ENCODE measurements around the gene RPL13A. TPM values are rescaled to one million over a fixed set of nuclear protein-coding genes. Genes with fewer than 3 reads are reported as not detected.
A peak's percentile ranks its signal among the peaks of the same experiment; 100 is the strongest.
"Not testable (repeated sequence)": the region's sequence is repeated elsewhere in the genome, so short reads cannot be mapped to it uniquely, and the experiment has no call there.

Gene RPL13A
- polyA plus RNA-seq (ENCODE audit: insufficient read length in 3 of 3), result 1,000 to 10,000 TPM; 2,089 to 2,580 (median 2,270) TPM

DNA sequence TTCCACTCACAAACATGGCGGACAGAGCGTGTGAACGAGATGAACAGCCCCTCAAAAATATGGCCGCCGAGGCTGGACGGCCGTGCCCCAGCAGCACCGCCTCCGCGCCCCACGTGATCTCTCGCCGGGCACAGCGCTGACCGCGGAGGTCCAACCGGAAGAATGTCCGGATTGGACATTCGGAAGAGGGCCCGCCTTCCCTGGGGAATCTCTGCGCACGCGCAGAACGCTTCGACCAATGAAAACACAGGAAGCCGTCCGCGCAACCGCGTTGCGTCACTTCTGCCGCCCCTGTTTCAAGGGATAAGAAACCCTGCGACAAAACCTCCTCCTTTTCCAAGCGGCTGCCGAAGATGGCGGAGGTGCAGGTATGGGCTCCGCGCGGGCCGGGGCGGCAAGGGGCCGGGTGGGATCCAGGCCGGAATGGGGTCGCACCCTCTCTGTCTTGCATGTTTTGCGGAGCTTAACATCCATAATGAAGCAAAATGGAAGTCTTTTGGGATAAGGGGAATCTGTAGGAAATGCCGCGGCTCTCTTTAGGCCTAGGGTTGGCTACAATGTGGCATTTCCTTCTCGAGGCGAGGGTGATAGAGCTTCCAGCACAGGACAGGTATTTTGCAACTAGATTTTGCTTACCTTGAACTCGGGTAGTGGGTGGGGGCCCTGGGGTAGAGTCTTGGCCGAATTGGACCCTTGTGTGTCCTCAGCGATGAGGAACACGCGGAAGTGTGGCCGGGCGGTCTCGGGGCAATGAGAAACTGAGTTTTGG is at the start of gene RPL13A:
Gene RPL13A, plus strand, starts transcription at position 332 of the 769 bp plus-strand sequence. Its CDS starts 22 bp downstream, at position 354.
- DNase-seq (ENCODE audit: low read depth in 3 of 3, low spot score in 2 of 3), result peak; percentile 99 to 100 (median 100)

DNA sequence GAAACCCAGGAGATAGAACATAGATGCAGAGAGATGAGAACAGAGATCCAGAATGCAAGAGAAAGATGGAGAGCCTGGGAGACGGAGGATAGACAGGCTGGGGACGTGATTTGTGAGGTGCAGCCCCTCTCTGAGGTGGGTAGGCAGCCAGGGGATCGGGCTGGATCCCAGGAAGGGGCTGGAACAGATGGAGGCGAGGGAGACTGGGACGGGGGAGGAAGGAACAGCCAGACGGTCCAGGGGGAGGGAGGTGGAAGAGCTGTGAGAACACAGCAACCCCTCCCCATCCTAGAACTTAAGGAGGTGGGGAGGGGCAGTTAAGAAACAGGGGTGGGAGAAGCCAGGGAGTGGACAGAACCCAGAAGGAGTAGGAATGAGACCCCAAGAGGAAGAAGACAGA is 49.1 kb upstream of the RPL13A start:
- no peak for DNase-seq (ENCODE audit: low read depth in 3 of 3, low spot score in 2 of 3)

DNA sequence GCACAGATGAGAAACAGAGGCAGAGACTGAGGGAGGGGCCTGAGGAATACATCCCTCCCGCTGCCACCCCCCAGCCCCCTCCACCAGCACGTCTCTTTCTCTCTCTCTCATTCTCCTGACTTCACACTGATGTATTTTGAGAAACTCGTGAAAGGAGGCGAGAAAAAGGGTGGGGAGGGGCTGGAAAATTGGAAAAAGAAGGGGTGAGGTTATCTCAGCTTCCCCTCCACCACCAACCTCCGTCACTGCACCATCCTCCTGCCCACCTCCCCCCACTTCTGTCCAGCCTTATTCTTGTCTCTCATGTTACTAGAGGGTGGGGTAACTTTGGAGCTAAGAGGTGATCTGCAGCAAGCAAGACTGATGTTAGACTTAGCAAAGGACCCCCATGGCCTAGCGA is 47.6 kb upstream of the RPL13A start:
- DNase-seq (ENCODE audit: low read depth in 3 of 3, low spot score in 2 of 3), result no peak

DNA sequence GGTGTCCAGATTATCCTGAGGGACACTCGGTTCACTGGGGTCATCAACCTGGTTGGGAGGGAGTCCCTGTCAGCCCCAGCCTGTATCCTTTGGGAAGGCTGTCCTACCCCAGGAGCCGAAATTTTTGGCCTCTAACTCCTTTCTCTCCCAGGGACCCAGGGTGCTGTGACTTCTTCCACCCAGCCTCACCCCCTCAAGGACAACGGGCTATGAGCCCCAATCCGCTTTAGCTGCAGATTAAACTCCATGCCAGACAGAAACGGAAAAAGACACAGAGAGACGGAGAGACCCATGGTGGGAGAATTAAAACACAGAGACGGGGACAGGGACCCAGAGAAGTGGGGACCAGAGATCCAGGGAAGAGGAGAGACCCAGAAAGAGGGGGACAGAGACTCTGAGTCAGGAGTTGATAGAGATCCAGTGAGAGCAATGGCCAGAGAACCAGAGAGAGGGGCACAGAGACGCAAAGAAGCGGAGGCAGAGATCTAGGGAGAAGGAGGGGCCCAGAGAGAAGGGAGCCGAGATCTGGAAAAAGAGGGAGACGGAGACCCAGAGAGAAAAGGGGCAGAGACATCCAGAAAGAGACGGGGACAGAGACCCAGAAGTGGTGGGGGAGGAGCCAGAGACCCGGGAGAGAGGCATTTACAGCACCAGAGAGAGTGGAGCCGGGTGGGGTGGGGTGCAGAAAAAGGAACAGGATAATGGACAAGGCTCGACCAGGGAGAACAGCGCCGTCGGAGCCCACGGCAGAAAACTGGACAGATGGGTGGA is 46.8 kb upstream of the RPL13A start:
- no peak for DNase-seq (ENCODE audit: low read depth in 3 of 3, low spot score in 2 of 3)

DNA sequence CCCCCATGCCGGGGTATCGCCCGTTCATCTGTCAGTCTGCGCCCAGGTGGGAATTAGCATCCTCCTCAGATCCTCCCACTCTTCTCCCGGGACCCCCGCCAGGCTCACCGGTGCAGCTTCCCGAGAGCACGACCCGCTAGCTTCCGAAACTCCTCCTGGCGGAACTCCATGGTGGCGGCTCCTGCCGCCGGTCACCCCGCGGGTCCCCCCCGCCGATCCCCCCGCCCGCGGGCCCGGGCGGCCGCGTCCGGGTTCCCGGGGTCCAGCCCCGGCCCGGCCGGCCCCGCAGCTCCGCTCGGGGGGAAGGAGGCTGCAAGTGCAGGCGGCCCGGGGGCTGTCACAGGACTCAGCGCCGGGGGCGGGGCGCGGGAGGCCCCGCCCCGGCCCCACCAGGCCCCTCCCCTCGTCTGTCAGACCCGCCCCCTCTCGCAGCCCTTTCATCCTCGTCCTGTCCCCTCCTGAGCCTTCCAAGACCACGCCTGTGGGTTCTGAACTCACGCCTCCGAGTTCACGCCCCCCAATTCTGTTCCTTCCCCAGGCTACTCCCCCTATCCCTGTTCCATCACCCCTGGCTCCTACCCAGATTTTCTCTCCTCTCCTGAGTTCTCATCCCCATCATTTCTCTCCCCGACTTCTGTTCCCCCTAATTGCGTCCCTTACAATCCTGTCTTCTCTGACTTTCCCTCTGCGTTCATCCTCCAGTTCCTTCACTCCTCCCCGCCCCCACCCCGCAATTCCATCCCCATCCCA is 46.0 kb upstream of the RPL13A start, which contains the start of gene SLC17A7:
Gene SLC17A7, minus strand, starts transcription at position 318 of the 750 bp plus-strand sequence. Its CDS starts 148 bp downstream, at position 170.
- DNase-seq (ENCODE audit: low read depth in 3 of 3, low spot score in 2 of 3), result no peak

DNA sequence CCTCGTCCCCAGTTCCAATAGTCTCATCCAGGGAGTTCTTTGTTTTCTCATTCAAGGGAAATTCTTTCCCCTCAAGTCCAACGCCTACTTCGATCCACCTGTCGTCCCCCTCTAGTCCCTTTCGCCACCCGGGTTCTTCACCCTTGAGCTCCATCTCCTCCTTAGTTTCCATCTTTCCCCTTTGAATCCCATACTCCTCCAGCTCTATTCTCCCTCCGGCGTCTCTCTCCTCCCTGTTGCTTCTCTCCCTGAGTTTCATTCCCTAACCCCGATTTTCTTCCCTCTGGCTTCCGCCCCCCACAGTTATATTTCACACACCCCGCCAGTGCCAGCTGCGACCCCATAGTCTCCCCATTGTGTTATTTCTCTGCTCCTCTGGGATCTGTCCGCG is 45.5 kb upstream of the RPL13A start:
- DNase-seq (ENCODE audit: low read depth in 3 of 3, low spot score in 2 of 3), result no peak

DNA sequence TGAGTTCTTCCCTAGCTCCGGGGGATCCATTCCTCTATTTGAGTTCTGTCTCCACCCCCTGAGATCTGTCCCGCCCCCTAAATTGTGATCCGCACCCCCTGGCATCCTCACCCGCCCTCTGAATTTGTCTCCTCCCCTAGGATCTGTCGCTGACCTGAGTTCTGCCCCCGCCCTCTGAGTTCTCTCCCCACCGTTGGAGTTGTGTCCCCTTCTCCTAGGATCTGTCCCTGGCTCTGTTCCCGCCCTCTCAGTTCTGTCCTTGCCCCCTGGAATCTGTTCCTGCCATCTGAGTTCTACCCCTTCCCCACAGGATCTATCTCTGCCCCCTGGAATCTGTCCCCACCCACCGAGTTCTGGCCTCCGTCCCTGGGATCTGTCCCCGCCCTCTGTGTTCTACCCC is 45.1 kb upstream of the RPL13A start:
- no peak for DNase-seq (ENCODE audit: low read depth in 3 of 3, low spot score in 2 of 3)

DNA sequence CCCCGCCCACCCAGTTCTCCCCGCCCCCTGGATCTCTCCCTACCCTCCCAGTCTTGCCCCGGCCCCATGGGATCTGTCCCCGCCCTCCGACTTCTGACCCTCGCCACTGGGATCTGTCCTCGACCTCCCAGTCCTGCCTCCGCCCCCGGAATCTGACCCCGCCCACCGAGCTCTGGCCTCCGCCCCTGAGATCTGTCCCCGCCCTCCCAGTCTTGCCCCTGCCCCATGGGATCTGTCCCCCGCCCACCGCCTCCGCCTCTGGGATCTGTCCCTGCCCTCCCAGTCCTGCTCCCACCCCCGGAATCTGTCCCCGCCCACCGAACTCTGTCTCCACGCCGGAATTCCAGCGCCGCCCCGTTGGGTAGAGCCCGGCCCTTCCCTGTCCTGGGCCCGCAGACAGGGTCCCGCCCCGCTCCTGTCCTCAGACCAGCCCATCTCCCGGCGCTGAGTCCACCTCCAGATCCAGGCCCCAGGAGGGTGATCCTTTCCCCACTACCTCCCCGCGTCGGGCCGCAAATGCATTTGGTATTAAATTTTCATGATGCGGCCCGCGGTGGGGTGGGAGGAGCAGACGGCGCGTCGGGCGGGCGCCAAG is 44.5 kb upstream of the RPL13A start:
- peak in 1 of 3 donors; percentile 68 for DNase-seq (ENCODE audit: low read depth in 3 of 3, low spot score in 2 of 3)

DNA sequence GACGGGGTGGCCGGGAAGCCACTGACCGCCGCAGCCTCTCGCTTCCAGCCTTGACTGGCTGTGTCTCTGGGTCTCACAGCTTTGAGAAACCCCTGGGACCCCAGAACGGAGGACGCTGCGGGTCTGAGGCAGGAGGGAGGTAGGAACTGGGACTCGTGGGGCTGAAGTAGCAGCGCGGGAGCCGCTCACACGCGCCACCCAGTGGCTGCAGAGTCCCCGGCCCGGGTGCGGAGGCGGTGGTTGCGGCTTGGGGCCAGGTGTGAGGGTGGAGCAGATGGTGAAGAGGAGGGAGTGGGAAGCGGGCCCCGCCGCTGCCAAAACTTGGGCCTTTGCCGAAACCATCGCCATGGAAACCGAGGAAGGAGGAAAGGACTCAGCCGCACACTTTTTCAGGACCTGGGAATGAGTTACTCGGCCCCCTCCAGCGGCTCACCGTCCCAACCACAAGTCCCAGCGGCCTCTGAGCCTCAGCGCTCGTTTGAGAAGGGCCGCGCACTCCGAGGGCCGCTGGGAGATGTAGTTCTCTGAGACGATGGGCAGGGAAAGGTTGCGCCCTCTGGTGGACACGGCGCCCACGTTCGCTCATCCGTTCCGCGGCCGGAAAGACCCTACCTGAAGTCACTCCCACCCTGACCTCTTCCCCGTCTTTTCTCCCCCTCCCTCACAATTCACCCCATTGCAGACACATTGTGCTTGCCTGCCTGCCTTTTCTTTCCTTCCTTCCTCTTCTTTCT is 43.9 kb upstream of the RPL13A start:
- DNase-seq (ENCODE audit: low read depth in 3 of 3, low spot score in 2 of 3), result peak in 2 of 3 donors; percentile 91 to 92

DNA sequence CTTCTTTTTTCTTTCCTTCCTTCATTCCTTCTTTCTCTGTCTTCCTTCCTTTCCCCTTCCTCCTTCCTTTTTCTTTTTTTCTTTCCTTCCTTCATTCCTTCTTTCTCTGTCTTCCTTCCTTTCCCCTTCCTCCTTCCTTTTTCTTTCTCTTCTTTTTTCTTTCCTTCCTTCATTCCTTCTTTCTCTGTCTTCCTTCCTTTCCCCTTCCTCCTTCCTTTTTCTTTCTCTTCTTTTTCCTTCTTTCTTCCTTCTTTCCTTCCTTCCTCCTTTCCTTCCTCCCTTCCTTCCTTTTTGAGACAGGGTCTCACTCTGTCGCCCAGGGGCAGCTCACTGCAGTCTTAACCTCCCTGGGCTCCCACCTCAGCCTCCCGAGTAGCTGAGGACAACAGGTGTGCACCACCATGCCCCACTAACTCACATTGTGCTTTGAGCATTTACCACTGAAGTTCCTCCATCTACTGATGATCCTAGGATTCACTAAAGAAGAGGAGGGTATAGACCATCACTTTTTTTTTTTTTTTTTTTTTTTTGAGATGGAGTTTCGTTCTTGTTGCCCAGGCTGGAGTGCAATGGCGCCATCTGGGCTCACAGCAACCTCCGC is 43.2 kb upstream of the RPL13A start:
- DNase-seq (ENCODE audit: low read depth in 3 of 3, low spot score in 2 of 3), result not testable (repeated sequence)

DNA sequence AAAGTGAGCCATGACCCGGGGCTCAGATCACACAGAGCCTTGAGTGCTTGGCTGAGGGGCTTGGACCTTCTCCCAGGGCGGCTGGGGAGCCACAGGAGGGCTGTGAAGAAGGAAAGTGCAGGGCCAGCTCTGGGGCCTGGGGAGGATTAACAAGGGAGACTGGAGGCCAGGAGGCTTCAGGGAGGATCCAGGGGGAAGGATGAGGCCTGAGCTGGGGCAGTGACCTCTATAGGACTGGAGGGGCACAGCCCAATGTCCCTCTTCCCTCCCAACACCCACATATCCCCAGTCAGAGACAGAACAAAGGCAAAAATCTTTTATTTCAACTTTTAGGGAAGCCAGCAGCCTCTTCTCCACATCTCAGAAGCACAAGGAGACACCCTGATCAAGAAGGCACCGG is 41.4 kb upstream of the RPL13A start:
- DNase-seq (ENCODE audit: low read depth in 3 of 3, low spot score in 2 of 3), result no peak

DNA sequence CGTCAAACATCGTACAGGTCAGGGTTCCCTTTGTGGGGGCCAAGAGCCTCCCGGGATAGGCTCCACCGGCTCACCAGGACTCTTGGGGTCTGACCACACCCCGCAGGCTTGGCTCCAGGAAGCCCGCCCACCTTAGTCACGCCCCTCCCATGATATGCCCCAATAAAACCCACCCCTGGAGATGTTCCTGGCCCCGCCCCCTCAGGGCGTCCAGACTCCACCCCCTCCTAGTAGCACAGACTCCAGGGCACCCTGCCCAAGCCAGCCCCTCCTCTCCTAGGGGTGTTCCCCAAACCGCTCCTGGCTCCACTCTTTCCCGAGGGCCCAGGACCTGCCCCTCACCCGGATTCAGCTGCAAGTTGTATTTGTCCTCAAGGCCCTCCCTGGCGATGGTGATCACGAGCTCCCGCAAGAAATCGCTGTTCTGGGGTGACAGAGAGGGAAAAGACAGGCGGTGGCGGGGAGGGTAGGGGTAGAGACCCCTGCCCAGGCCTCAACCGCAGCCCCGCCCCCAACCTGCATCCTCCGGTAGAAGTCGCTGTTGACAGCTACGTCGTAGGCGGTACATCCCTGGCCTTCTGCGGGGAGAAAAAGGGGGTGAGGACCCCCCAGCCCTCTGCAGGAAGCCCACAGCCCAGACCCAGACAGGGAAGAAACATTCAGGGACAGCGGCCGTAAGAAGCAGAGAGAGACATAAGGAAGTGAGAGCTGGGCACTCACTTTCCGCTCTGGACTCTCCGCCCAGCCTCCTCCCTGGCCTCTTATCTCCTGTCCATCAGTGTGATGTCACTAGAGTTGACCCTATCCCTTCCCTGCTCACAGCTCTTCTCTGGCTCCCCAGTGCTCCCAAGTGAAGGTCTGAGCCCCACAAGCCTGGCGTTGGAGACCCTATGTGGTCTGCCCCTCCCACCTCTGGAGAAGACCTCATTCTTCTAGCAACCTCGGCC is 39.6 kb upstream of the RPL13A start:
- no peak for DNase-seq (ENCODE audit: low read depth in 3 of 3, low spot score in 2 of 3)

DNA sequence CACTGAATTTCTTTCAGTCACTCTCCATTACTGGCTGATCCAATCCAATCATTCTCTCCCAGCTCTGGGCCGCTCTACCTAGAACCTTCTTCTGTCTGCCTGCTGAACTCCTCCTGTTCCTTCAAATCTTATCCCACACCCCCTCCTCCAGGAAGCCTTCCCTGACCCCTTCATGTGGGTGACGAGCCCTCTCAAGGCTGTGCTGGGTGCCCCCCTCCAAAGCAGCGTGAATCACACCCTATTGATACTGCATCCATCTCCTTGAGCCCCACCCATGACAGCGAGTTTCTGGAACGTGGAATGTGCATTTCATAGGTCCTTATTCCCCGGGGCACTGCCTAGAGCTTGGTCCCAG is 39.0 kb upstream of the RPL13A start:
- no peak for DNase-seq (ENCODE audit: low read depth in 3 of 3, low spot score in 2 of 3)

DNA sequence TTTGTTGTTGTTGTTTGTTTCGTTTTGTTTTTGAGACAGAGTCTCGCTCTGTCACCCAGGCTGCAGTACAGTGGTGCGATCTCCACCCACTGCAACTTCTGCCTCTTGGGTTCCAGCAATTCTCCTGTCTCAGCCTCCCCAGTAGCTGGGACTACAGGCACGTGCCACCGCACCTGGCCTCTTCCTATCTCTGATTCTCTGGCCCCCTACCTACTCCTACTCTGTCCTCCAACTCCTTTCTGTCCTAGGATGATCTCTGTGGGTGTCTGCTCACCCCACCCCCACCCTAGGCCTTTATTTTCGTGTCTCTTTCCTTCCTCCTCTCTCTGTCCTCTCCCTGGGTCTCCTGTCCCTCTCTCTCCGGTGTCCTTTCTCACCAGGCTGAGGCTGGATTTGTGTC is 37.0 kb upstream of the RPL13A start:
- no peak for DNase-seq (ENCODE audit: low read depth in 3 of 3, low spot score in 2 of 3)

DNA sequence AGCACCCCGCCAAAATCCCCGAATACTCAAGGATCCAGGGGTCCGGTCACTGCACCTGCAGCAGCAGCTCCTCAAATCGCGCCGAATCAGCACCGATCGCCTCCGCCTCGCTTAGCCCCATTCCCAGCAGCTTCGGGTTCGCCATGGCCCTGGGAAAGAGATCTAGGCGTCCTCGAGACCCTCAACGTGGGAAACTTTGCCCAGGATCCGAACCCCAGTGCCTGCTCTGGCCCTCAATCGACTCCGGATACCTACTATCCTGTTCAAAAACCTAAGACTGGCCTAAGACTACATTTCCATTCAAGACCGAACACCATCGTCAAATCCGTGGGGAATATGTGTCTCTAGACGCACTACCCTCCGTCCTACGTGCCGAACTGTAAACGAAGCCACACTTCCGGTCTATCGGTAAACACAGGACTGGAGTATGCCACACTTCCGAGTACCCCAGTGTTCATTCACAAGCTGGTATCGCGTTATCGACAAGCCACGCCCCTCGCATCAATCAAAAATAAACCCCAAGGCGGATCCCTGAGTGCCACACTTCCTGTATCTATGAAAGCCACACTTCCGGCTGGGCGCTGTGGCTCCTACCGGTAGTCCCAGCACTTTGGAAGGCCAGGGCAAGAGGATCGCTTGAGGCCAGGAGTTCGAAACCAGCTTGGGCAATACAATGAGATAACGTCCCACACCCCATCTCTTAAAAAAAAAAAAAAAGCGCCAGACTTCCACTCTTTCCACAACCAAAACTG is 35.8 kb upstream of the RPL13A start, which contains the start of gene PIH1D1:
Gene PIH1D1, minus strand, starts transcription at position 385 of the 752 bp plus-strand sequence. Its CDS starts 240 bp downstream, at position 145.
- peak; percentile 96 to 99 (median 97) for DNase-seq (ENCODE audit: low read depth in 3 of 3, low spot score in 2 of 3)

DNA sequence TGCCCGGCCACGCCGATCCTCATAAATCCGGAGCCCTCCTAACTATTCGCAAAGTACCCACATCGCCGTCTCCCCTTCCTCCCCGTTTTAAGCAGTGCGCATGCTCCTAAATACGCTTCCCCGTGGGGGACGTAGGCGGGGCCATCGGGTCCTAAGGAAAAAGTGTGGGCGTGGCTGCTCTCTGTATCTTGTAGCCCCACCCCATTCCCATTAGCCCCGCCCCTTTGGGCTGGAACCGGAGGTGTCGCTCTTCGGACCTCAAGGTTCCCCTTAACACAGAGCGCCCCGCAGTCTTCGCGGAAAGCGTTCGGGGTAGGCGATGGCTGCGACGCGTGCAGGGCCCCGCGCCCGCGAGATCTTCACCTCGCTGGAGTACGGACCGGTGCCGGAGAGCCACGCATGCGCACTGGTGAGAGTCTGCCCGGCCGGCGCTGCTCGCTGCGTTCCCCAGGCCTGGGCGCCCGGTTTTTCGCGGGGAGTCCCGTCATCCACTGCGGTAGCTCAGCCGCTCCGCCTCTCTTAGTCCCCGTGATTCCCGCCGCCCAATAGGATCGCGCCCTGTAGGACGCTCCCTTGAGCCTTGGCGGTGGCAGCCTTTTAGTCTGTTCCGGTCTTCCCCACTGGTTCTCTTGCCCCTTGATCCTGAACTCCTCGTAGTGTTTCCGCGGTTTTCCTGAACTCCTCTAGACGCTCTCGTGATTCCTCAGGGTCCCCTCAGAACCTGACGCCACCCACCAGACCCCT is 34.2 kb upstream of the RPL13A start, which contains the start of gene ALDH16A1:
Gene ALDH16A1, plus strand, starts transcription at position 213 of the 744 bp plus-strand sequence. Its CDS starts 107 bp downstream, at position 320.
- peak; percentile 91 to 95 (median 94) for DNase-seq (ENCODE audit: low read depth in 3 of 3, low spot score in 2 of 3)

DNA sequence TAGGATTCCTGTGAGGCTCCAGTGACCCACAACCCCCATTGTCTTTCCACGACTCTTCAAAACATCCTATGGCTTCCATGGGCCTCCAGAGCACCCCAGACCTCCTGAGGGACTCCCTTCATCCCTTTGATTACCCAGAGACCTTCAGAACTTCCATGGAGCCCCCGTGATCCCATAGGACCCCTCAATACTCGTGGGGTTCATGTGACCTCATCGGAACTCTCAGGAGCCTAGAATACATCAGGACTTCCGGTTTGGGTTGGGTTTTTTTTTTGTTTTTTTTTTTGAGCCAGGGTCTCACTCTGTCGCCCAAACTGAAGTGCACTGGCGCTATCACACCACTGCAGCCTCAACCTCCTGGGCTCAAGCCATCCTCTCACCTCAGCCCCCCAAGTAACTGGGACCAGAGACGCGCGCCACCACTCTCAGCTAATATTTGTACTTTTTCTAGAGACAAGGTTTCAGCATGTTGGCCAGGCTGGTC is 33.6 kb upstream of the RPL13A start:
- no peak for DNase-seq (ENCODE audit: low read depth in 3 of 3, low spot score in 2 of 3)

Data from right renal cortex interstitium (tissue), 3 donors.